ENCODE measurements around the gene C1QTNF2. TPM values are rescaled to one million over a fixed set of nuclear protein-coding genes. Genes with fewer than 3 reads are reported as not detected.

Gene C1QTNF2
- total and polyA plus RNA-seq, 2 of the 4 experiments (the other 2 are of a cell fraction): 0.72 to 1.2 TPM

DNA sequence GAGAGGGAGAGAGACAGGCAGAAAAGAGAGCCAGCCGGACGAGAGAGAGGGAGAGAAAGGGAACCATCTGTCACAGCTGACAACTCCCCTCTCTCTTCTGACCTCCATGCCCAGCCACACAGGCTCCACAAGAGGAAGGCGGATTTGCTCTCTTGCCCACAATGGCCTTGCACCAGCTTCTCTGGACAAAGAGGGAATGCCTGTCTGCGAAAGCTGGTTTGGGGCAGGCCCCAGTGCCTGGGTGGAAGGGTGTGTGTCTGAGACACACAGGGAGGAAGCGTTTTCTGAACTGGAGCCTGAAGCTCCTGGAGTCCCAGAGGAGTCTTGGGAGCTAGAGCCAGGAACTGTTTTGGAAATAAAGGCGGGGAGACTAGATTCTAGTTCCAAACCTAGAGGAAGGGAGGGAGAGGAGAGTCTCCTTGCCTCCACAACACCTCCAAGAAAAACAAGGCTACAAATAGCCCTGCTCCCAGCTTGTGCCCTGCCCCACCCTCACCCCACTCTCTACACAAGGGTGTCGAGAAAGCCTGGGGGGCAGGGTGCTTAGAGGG, 12.5 kb downstream of the C1QTNF2 start:
- WGBS, 2 experiments (ENCODE audit: extremely low coverage in 2 of 2, insufficient read length in 1 of 2): no CpG with 5 or more reads among the region's 7 CpGs
- H2AK9ac ChIP-seq (replicated peaks; ENCODE audit: low read depth, low read length, poor library complexity): no peak overlapping the region
- DNase-seq (no peak), ATAC-seq (ENCODE audit: low read depth) (no peak)
- ChIA-PET CTCF (interaction anchor here (1.6 kb wide), 1 partner anchor 10 kb away, joined by 6 read pairs; no protein-coding TSS in a partner anchor), POLR2A (ENCODE audit: unreplicated experiment) (no interaction called here)
- H3K56ac ChIP-seq (ENCODE audit: extremely low read depth, insufficient read depth, low read length): no peak overlapping the region
- H4K91ac ChIP-seq (ENCODE audit: insufficient read depth, low read depth, low read length): no peak overlapping the region
- no peak overlapping the region for H2BK5ac ChIP-seq (ENCODE audit: low read depth, low read length, poor library complexity, severe bottlenecking)
- no peak overlapping the region for H2BK20ac ChIP-seq (ENCODE audit: low read depth, low read length)
- H3K9me1 ChIP-seq (ENCODE audit: insufficient read depth, low read length): no peaks in the 10 kb centered on the region; the same call in 1 of the 2 replicates
- H2BK120ac ChIP-seq (ENCODE audit: low read depth, low read length): no peak overlapping the region
- H4K8ac ChIP-seq (ENCODE audit: low read depth in 2 of 2, low read length in 2 of 2): peak overlapping the region in 1 of 2 experiments; percentile 37; a peak in 1 of 4 replicates
- H3K9ac ChIP-seq (ENCODE audit: low read depth, low read length): no peak overlapping the region
- H3K23ac ChIP-seq (ENCODE audit: low read depth, low read length): peak overlapping the region; percentile 24; the same call in 1 of the 2 replicates
- no peak overlapping the region for H3K27ac ChIP-seq (ENCODE audit: insufficient read depth, low read length)
- no peak for TF ChIP-seq MAZ (IDR thresholded peaks at IDR 0.05; ENCODE audit: borderline replicate concordance, low read depth, low read length)
- no peak for TF ChIP-seq NFE2L2 (IDR thresholded peaks at IDR 0.05; ENCODE audit: low read depth, low read length)
- TF ChIP-seq RFX5 (IDR thresholded peaks at IDR 0.05; ENCODE audit: low read depth, low read length): no peak
- TF ChIP-seq, protein P1, sequence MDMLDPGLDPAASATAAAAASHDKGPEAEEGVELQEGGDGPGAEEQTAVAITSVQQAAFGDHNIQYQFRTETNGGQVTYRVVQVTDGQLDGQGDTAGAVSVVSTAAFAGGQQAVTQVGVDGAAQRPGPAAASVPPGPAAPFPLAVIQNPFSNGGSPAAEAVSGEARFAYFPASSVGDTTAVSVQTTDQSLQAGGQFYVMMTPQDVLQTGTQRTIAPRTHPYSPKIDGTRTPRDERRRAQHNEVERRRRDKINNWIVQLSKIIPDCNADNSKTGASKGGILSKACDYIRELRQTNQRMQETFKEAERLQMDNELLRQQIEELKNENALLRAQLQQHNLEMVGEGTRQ (IDR thresholded peaks at IDR 0.05; ENCODE audit: low read depth, low read length): no peak
- TF ChIP-seq MXI1 (IDR thresholded peaks at IDR 0.05; ENCODE audit: borderline replicate concordance, low read depth, low read length): no peak
- TF ChIP-seq POLR2A (IDR thresholded peaks at IDR 0.05; ENCODE audit: low read depth, low read length): no peak
- TF ChIP-seq FOS (IDR thresholded peaks at IDR 0.05; ENCODE audit: low read depth, low read length): no peak
- no peak for TF ChIP-seq BHLHE40 (IDR thresholded peaks at IDR 0.05; ENCODE audit: low read depth, low read length)
- no peak for TF ChIP-seq RAD21 (IDR thresholded peaks at IDR 0.05; ENCODE audit: low read length)
- no peak for TF ChIP-seq CHD1 (IDR thresholded peaks at IDR 0.05; ENCODE audit: low read depth, low read length)
- no peak for TF ChIP-seq CEBPB (IDR thresholded peaks at IDR 0.05; ENCODE audit: low read depth, low read length)
- TF ChIP-seq RCOR1 (IDR thresholded peaks at IDR 0.05; ENCODE audit: insufficient replicate concordance, low read length): no peak
- TF ChIP-seq CTCF (conservative IDR thresholded peaks at IDR 0.05; ENCODE audit: low read depth, low read length): no peak
- TF ChIP-seq MAFK (IDR thresholded peaks at IDR 0.05; ENCODE audit: low read depth, low read length): no peak
- peak overlapping the region; percentile 72; the same call in 1 of the 2 replicates for H3K14ac ChIP-seq (replicated peaks; ENCODE audit: low read depth, low read length)
- intact Hi-C loops (cut with micrococcal nuclease): no loop called here
- dilution Hi-C loops (cut with HindIII; ENCODE audit: low sequenced_read_pairs, unreplicated experiment): loop anchor here (25.0 kb wide), 1 partner anchor 346 kb away; the partner anchor contains the start of gene TTC1
- no peak overlapping the region; the same call in 1 of the 2 replicates for H4K5ac ChIP-seq (ENCODE audit: low read depth, low read length)
- no peaks in the 10 kb centered on the region for H3K9me3 ChIP-seq (ENCODE audit: control insufficient read depth, insufficient read depth, low read length)
- H3K4me3 ChIP-seq (ENCODE audit: insufficient read depth, low read depth, low read length): no peak overlapping the region
- H3K79me1 ChIP-seq (ENCODE audit: low read depth in 1 of 2, low read length in 2 of 2): no peaks in the 10 kb centered on the region
- no peaks in the 10 kb centered on the region for H3K27me3 ChIP-seq (ENCODE audit: control insufficient read depth, insufficient read depth, low read length)
- no peak overlapping the region for H3K4ac ChIP-seq (ENCODE audit: low read depth, low read length)
- H4K20me1 ChIP-seq (ENCODE audit: insufficient read depth, low read length): no peaks in the 10 kb centered on the region
- H3K4me2 ChIP-seq (ENCODE audit: low read depth, low read length): no peak overlapping the region; the same call in 1 of the 2 replicates
- H2AK5ac ChIP-seq (ENCODE audit: low read depth, low read length): no peak overlapping the region
- H3K18ac ChIP-seq (ENCODE audit: low read depth, low read length): no peak overlapping the region; the same call in 1 of the 2 replicates
- no peaks in the 10 kb centered on the region; the same call in 1 of the 2 replicates for H3K4me1 ChIP-seq (ENCODE audit: control insufficient read depth, insufficient read depth, low read length)
- H2BK15ac ChIP-seq (ENCODE audit: low read depth, low read length): no peak overlapping the region
- peak overlapping the region; percentile 28 for H2AFZ ChIP-seq (replicated peaks; ENCODE audit: low read length, poor library complexity)
- in situ Hi-C loops (cut with MboI; ENCODE audit: low sequenced_read_pairs): no loop called here
- H3K36me3 ChIP-seq (ENCODE audit: control insufficient read depth, insufficient read depth, low read length): no peaks in the 10 kb centered on the region
- no TSS peak for BruUV-seq (replicated peaks)
